C1 segment of cervical spinal cord (tissue), 14 donors: Measurements from ENCODE around the gene CDK1.

Source experiments
- DNase-seq, 14 donors: peaks; one replicate each; lab custom pipeline; 2025; lab: John Stamatoyannopoulos, UW

CDK1 gene

GRCh38 chr10:60777696-60778213 is 523 bp upstream of the CDK1 start:
- no peak for DNase-seq

GRCh38 chr10:60778971-60779796 is 906 bp downstream of the CDK1 start:
- no peak for DNase-seq

GRCh38 chr10:60781661-60782060 is 3.4 kb downstream of the CDK1 start:
- no peak for DNase-seq

- no peak for DNase-seq
These were observed 6.4 kb downstream of the CDK1 start for GRCh38 chr10:60784641-60785040.

GRCh38 chr10:60788544-60788943 is 10.3 kb downstream of the CDK1 start:
- DNase-seq = no peak

- no peak for DNase-seq
These were observed 11.1 kb downstream of the CDK1 start for GRCh38 chr10:60789340-60789739.

- no peak for DNase-seq
These were observed 16.7 kb downstream of the CDK1 start for GRCh38 chr10:60794953-60795352.

- DNase-seq = no peak
These were observed 17.4 kb downstream of the CDK1 start for GRCh38 chr10:60795465-60796202.

- no peak for DNase-seq
These were observed 18.2 kb downstream of the CDK1 start for GRCh38 chr10:60796481-60796880.

GRCh38 chr10:60797200-60797599 is 18.9 kb downstream of the CDK1 start:
- no peak for DNase-seq

- DNase-seq = no peak
These were observed 19.8 kb downstream of the CDK1 start for GRCh38 chr10:60798031-60798430.

- no peak for DNase-seq
These were observed 20.6 kb downstream of the CDK1 start for GRCh38 chr10:60798870-60799269.

- no peak for DNase-seq
These were observed 21.8 kb downstream of the CDK1 start for GRCh38 chr10:60799971-60800650.

- no peak for DNase-seq
These were observed 22.6 kb downstream of the CDK1 start for GRCh38 chr10:60800918-60801317.

- no peak for DNase-seq
These were observed 23.2 kb downstream of the CDK1 start for GRCh38 chr10:60801522-60801921.

GRCh38 chr10:60803433-60803832 is 25.2 kb downstream of the CDK1 start:
- DNase-seq = no peak

- DNase-seq = no peak
These were observed 25.6 kb downstream of the CDK1 start for GRCh38 chr10:60803865-60804264.

- no peak for DNase-seq
These were observed 28.6 kb downstream of the CDK1 start for GRCh38 chr10:60806921-60807320.

- DNase-seq = no peak
These were observed 29.2 kb downstream of the CDK1 start for GRCh38 chr10:60807499-60807898.

- DNase-seq = no peak
These were observed 29.8 kb downstream of the CDK1 start for GRCh38 chr10:60808036-60808435.

GRCh38 chr10:60809157-60809556 is 30.9 kb downstream of the CDK1 start:
- DNase-seq = no peak
